ENCODE data around the gene LTB4R. TPM values are rescaled to one million over a fixed set of nuclear protein-coding genes. Genes with fewer than 3 reads are reported as not detected.
A peak's percentile ranks its signal among the peaks of the same experiment; 100 is the strongest.

Gene LTB4R
- total and polyA plus RNA-seq, 9 of the 15 experiments (the other 6 are each of a cell fraction or from before 2014, with no cell fraction given): 0.38 to 10.5 (median 2.8) TPM

DNA sequence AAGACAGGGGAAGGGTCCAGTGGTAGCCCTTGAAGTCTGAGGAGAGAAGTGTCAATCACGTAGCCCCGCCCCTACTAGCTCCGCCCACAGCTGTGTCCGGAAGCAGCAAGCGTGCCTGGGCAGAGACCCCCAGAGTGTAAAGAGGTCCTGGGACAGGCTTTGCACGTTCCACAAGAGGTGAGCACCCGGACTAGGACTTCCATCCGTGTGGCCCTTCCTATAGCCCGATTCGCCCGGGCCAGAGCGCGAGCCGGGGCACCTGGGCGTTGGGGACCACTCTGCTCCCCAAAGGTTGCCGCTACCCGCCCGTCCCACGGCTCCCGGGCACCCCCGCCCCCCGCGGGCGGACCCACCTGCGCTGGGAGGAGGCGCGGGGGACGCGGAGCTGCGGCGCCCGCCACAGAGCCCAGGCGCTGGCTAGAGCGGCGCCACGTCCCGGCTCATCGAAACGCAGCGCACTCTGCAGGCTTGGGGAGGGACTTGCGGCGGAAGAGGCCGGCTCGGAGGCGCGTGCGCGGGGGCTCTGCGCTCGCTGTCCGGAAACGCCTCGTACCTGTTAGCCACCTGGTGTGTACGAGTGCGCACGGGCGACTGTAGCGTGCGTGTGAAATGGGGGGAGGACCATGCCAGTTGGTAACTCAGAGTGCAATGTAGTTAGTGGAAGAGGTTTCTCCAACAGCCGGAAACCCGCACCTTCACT lies 40.0 kb upstream of the LTB4R start, which contains the start of gene RABGGTA (continued):
- TF ChIP-seq, protein P1, sequence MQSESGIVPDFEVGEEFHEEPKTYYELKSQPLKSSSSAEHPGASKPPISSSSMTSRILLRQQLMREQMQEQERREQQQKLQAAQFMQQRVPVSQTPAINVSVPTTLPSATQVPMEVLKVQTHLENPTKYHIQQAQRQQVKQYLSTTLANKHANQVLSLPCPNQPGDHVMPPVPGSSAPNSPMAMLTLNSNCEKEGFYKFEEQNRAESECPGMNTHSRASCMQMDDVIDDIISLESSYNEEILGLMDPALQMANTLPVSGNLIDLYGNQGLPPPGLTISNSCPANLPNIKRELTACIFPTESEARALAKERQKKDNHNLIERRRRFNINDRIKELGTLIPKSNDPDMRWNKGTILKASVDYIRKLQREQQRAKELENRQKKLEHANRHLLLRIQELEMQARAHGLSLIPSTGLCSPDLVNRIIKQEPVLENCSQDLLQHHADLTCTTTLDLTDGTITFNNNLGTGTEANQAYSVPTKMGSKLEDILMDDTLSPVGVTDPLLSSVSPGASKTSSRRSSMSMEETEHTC (IDR thresholded peaks at IDR 0.05): no peak
- TF ChIP-seq HSF4 (CRISPR knock-in tag; IDR thresholded peaks at IDR 0.05; ENCODE audit: borderline replicate concordance): no peak
- no peak for TF ChIP-seq IRF2 (CRISPR knock-in tag; IDR thresholded peaks at IDR 0.05)
- TF ChIP-seq TRIM28 (IDR thresholded peaks at IDR 0.05): no peak
- TF ChIP-seq ZNF239 (CRISPR knock-in tag; IDR thresholded peaks at IDR 0.05): no peak
- TF ChIP-seq ATF1 (CRISPR knock-in tag; IDR thresholded peaks at IDR 0.05): no peak
- peak; percentile 74 for TF ChIP-seq ATF1 (tag; IDR thresholded peaks at IDR 0.05)
- TF ChIP-seq RFX1 (IDR thresholded peaks at IDR 0.05): no peak
- no peak for TF ChIP-seq POLR3G (IDR thresholded peaks at IDR 0.05; ENCODE audit: extremely low read depth, insufficient read length, insufficient replicate concordance)
- TF ChIP-seq ZNF165 (CRISPR knock-in tag; IDR thresholded peaks at IDR 0.05; ENCODE audit: borderline replicate concordance): no peak
- no peak for TF ChIP-seq SMARCB1 (IDR thresholded peaks at IDR 0.05; ENCODE audit: insufficient read length, low read depth)
- TF ChIP-seq, protein P2, sequence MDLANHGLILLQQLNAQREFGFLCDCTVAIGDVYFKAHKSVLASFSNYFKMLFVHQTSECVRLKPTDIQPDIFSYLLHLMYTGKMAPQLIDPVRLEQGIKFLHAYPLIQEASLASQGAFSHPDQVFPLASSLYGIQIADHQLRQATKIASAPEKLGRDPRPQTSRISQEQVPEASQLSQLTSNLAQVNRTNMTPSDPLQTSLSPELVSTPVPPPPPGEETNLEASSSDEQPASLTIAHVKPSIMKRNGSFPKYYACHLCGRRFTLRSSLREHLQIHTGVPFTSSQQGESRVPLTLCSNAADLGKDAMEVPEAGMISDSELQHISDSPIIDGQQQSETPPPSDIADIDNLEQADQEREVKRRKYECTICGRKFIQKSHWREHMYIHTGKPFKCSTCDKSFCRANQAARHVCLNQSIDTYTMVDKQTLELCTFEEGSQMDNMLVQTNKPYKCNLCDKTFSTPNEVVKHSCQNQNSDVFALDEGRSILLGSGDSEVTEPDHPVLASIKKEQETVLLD (IDR thresholded peaks at IDR 0.05): peak; percentile 84; the same call in 1 of the 2 replicates
- TF ChIP-seq FOXA3 (CRISPR knock-in tag; conservative IDR thresholded peaks at IDR 0.05 in 1 of 2, IDR thresholded peaks at IDR 0.05 in 1 of 2): no peak
- TF ChIP-seq, protein P3, sequence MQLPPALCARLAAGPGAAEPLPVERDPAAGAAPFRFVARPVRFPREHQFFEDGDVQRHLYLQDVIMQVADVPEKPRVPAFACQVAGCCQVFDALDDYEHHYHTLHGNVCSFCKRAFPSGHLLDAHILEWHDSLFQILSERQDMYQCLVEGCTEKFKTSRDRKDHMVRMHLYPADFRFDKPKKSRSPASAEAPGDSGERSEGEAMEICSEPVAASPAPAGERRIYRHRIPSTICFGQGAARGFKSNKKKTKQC (CRISPR knock-in tag; IDR thresholded peaks at IDR 0.05): peak; percentile 57
- TF ChIP-seq PML (IDR thresholded peaks at IDR 0.05; ENCODE audit: low read length): 0 out of 2 replicates have a peak, but pooled peaks have one; percentile 31
- TF ChIP-seq, protein P4, sequence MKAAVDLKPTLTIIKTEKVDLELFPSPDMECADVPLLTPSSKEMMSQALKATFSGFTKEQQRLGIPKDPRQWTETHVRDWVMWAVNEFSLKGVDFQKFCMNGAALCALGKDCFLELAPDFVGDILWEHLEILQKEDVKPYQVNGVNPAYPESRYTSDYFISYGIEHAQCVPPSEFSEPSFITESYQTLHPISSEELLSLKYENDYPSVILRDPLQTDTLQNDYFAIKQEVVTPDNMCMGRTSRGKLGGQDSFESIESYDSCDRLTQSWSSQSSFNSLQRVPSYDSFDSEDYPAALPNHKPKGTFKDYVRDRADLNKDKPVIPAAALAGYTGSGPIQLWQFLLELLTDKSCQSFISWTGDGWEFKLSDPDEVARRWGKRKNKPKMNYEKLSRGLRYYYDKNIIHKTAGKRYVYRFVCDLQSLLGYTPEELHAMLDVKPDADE (conservative IDR thresholded peaks at IDR 0.05; ENCODE audit: control insufficient read depth, low read depth, low read length): peak; percentile 60; the same call in 1 of the 2 replicates
- TF ChIP-seq MCM7 (IDR thresholded peaks at IDR 0.05): no peak
- peak; percentile 90 for TF ChIP-seq ZBTB7A (IDR thresholded peaks at IDR 0.05; ENCODE audit: borderline replicate concordance, control insufficient read depth, low read depth, low read length)
- TF ChIP-seq ZNF224 (CRISPR knock-in tag; IDR thresholded peaks at IDR 0.05): no peak
- TF ChIP-seq, protein P5, sequence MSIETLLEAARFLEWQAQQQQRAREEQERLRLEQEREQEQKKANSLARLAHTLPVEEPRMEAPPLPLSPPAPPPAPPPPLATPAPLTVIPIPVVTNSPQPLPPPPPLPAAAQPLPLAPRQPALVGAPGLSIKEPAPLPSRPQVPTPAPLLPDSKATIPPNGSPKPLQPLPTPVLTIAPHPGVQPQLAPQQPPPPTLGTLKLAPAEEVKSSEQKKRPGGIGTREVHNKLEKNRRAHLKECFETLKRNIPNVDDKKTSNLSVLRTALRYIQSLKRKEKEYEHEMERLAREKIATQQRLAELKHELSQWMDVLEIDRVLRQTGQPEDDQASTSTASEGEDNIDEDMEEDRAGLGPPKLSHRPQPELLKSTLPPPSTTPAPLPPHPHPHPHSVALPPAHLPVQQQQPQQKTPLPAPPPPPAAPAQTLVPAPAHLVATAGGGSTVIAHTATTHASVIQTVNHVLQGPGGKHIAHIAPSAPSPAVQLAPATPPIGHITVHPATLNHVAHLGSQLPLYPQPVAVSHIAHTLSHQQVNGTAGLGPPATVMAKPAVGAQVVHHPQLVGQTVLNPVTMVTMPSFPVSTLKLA (conservative IDR thresholded peaks at IDR 0.05): peak; percentile 73 to 83
- TF ChIP-seq CAMTA2 (CRISPR knock-in tag; conservative IDR thresholded peaks at IDR 0.05): no peak

Data from K562 (cell line).